A673 (cell line): ENCODE measurements around the gene TSPAN11.

Experiments
- EZH2 ChIP-seq: fragments of 200-600 bp; sonication (generic); IDR thresholded peaks from 2 replicates; pipeline ENCODE4 v1.6.1; 2017; ENCODE audit warnings: borderline replicate concordance, low read depth, mild to moderate bottlenecking, mixed read lengths, antibody characterized with exemption, low read length; ENCODE audit not compliant: poor library complexity, severe bottlenecking
- TF ChIP-seq, protein P1 (sequence below): fragments of 300-800, 200-600 bp; sonication (generic); conservative IDR thresholded peaks from 2 replicates; pipeline ENCODE4 v1.5.1; 2017; ENCODE audit warnings: low read depth, mild to moderate bottlenecking, antibody characterized with exemption, low read length, moderate library complexity, mixed read lengths

DNA sequence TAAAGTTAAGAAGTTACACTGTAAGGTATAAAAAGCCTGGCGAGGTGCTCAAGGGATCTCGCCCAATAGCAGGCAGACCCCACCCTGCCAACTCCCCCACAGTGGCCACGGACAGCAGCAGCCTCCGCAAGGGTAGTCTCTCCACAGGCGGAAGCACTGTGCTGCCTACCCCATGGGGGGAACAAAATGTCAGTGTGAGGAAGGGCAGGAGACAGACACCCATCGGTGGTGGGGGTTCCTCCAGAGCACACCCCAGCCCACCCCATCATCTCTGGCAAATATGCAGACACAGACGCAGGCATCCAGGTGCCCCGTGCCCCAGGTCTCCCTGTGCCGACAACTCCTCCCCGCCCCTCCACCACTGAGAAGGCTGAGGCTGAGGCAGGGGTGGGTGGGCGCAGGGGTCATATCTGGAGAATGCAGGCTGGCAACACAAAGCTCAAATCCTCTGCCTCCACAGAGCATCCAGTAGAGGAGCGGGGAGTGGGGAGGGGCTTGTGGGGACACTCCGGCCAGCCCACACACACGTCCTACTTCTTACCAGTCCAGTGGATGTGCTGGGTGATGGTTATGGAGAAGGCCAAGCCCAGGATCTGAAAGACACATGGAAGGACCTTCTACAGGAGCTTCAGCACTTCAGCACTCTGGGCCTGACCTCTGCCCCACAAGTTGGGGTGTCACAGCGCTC, 78.9 kb downstream of the TSPAN11 start:
- TF ChIP-seq, protein P1, sequence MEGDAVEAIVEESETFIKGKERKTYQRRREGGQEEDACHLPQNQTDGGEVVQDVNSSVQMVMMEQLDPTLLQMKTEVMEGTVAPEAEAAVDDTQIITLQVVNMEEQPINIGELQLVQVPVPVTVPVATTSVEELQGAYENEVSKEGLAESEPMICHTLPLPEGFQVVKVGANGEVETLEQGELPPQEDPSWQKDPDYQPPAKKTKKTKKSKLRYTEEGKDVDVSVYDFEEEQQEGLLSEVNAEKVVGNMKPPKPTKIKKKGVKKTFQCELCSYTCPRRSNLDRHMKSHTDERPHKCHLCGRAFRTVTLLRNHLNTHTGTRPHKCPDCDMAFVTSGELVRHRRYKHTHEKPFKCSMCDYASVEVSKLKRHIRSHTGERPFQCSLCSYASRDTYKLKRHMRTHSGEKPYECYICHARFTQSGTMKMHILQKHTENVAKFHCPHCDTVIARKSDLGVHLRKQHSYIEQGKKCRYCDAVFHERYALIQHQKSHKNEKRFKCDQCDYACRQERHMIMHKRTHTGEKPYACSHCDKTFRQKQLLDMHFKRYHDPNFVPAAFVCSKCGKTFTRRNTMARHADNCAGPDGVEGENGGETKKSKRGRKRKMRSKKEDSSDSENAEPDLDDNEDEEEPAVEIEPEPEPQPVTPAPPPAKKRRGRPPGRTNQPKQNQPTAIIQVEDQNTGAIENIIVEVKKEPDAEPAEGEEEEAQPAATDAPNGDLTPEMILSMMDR, result no peak
- no peak for TF ChIP-seq EZH2
